HG03378 (cell line): ENCODE results near the gene DSCAM.

Experiments
- ATAC-seq: cut with Tn5 transposase; IDR thresholded peaks from one replicate; pipeline ENCODE4 v1.9.1; 2021; ENCODE audit warnings: mild to moderate bottlenecking, moderate library complexity; ENCODE audit not compliant: unreplicated experiment

Gene DSCAM

GRCh38 chr21:40783404-40783803 lies 63.6 kb downstream of the DSCAM start:
- no peak for ATAC-seq

- no peak for ATAC-seq
Observed at GRCh38 chr21:40770435-40771055, 76.4 kb downstream of the DSCAM start.

- no peak for ATAC-seq
Observed at GRCh38 chr21:40769231-40769630, 77.7 kb downstream of the DSCAM start.

- ATAC-seq = no peak
Observed at GRCh38 chr21:40768056-40768455, 78.9 kb downstream of the DSCAM start.

- ATAC-seq = no peak
Observed at GRCh38 chr21:40766381-40766780, 80.6 kb downstream of the DSCAM start.

GRCh38 chr21:40765811-40766210 lies 81.1 kb downstream of the DSCAM start:
- no peak for ATAC-seq

GRCh38 chr21:40760821-40761220 lies 86.1 kb downstream of the DSCAM start:
- ATAC-seq = no peak

GRCh38 chr21:40759061-40759460 lies 87.9 kb downstream of the DSCAM start:
- ATAC-seq = no peak

- ATAC-seq = no peak
Observed at GRCh38 chr21:40757366-40757765, 89.6 kb downstream of the DSCAM start.

- ATAC-seq = no peak
Observed at GRCh38 chr21:40754466-40754865, 92.5 kb downstream of the DSCAM start.

- ATAC-seq = no peak
Observed at GRCh38 chr21:40753756-40754155, 93.2 kb downstream of the DSCAM start.

- no peak for ATAC-seq
Observed at GRCh38 chr21:40752125-40752524, 94.8 kb downstream of the DSCAM start.

GRCh38 chr21:40751221-40751620 lies 95.7 kb downstream of the DSCAM start:
- ATAC-seq = no peak

GRCh38 chr21:40736145-40736544 lies 110.8 kb downstream of the DSCAM start:
- no peak for ATAC-seq

GRCh38 chr21:40733024-40733397 lies 113.9 kb downstream of the DSCAM start:
- no peak for ATAC-seq

- no peak for ATAC-seq
Observed at GRCh38 chr21:40732253-40733023, 114.5 kb downstream of the DSCAM start.

- no peak for ATAC-seq
Observed at GRCh38 chr21:40731206-40731605, 115.8 kb downstream of the DSCAM start.

GRCh38 chr21:40730426-40730800 lies 116.5 kb downstream of the DSCAM start:
- ATAC-seq = no peak

GRCh38 chr21:40729761-40730425 lies 117.1 kb downstream of the DSCAM start:
- no peak for ATAC-seq

GRCh38 chr21:40723966-40724365 lies 123.0 kb downstream of the DSCAM start:
- no peak for ATAC-seq

- no peak for ATAC-seq
Observed at GRCh38 chr21:40723317-40723716, 123.6 kb downstream of the DSCAM start.

- ATAC-seq = no peak
Observed at GRCh38 chr21:40719615-40720014, 127.3 kb downstream of the DSCAM start.
